H1 (cell line): ENCODE results near the gene EPHB1. TPM values are rescaled to one million over a fixed set of nuclear protein-coding genes. Genes with fewer than 3 reads are reported as not detected.

Source experiments
- CTCF ChIA-PET: fragments of 300-600 bp; sonication (Branson Sonifier 250); formaldehyde crosslinking; loops from one replicate; lab custom pipeline; 2021; ENCODE audit not compliant: partially characterized antibody; lab: Charles Lee
- POLR2A ChIA-PET: fragments of 300-600 bp; sonication (Branson Sonifier 250); formaldehyde crosslinking; loops from one replicate; lab custom pipeline; 2021; ENCODE audit warnings: inconsistent platforms; ENCODE audit not compliant: partially characterized antibody; lab: Charles Lee
- DNase-seq, 2 experiments: peaks; one replicate each; pipeline versions ENCODE4 v3.0.0 to v3.0.0-alpha.2; 2010 to 2022; ENCODE audit warnings: low spot score in 2 of 2, low read depth in 1 of 2, mixed read lengths in 1 of 2
- FAIRE-seq: peaks from 2 replicates; lab custom pipeline; 2011; peaks lifted over from hg19 to GRCh38; lab: Jason Lieb, UNC
- H2AFZ ChIP-seq: 2 replicates; pipeline ENCODE4 v1.8.1; 2012; ENCODE audit warnings: low read length, inconsistent platforms
- H2AK5ac ChIP-seq: 2 replicates; pipeline ENCODE4 v1.6.1; 2013; ENCODE audit warnings: low read depth, low read length
- H2BK120ac ChIP-seq: replicated peaks from 2 replicates; pipeline ENCODE3; 2013; ENCODE audit warnings: low read depth, low read length, inconsistent platforms
- H2BK12ac ChIP-seq: 2 replicates; pipeline ENCODE4 v1.6.1; 2013; ENCODE audit warnings: low read depth, low read length
- H2BK15ac ChIP-seq: 2 replicates; pipeline ENCODE4 v1.6.1; 2013; ENCODE audit warnings: low read length
- H2BK20ac ChIP-seq: 2 replicates; pipeline ENCODE4 v1.6.1; 2013; ENCODE audit warnings: low read length
- H2BK5ac ChIP-seq: 2 replicates; pipeline ENCODE4 v1.6.1; 2013; ENCODE audit warnings: low read depth, low read length
- H3K14ac ChIP-seq: 2 replicates; pipeline ENCODE4 v1.6.1; 2013; ENCODE audit warnings: inconsistent platforms; ENCODE audit not compliant: insufficient read length
- H3K18ac ChIP-seq: 2 replicates; pipeline ENCODE4 v1.6.1; 2013; ENCODE audit warnings: low read length; ENCODE audit errors: extremely low read depth
- H3K23ac ChIP-seq: 2 replicates; pipeline ENCODE4 v1.6.1; 2013; ENCODE audit warnings: inconsistent platforms; ENCODE audit not compliant: insufficient read length
- H3K23me2 ChIP-seq: 2 replicates; pipeline ENCODE4 v1.6.1; 2013; ENCODE audit warnings: low read depth, low read length
- H3K27ac ChIP-seq: 2 replicates; pipeline ENCODE4 v1.6.1; 2011; ENCODE audit warnings: low read depth, low read length, inconsistent platforms
- H3K27me3 ChIP-seq, 4 experiments: replicated peaks in 1 of 4; 1 replicate in 1 of 4; 2 replicates in 3 of 4; pipeline versions ENCODE4 v1.6.1 to v1.8.1; 2011 to 2013; ENCODE audit warnings: low read length in 3 of 4, mild to moderate bottlenecking in 3 of 4, inconsistent platforms in 2 of 4, mixed read lengths in 2 of 4, moderate library complexity in 1 of 4; ENCODE audit not compliant: control insufficient read depth in 3 of 4, insufficient read depth in 3 of 4; ENCODE audit errors: extremely low read depth in 1 of 4
- H3K36me3 ChIP-seq, 4 experiments: 2 replicates each; pipeline versions ENCODE4 v1.6.1 to v1.8.1; 2011 to 2013; ENCODE audit warnings: mild to moderate bottlenecking in 4 of 4, low read length in 3 of 4, moderate library complexity in 2 of 4, control low read depth in 1 of 4, inconsistent platforms in 1 of 4; ENCODE audit not compliant: insufficient read depth in 4 of 4, control insufficient read depth in 2 of 4
- H3K4ac ChIP-seq: replicated peaks from 2 replicates; pipeline ENCODE3; 2013; ENCODE audit warnings: low read length, low read depth, mixed read lengths, inconsistent platforms; ENCODE audit not compliant: insufficient read length
- H3K4me1 ChIP-seq, 4 experiments: replicated peaks in 1 of 4; 1 replicate in 1 of 4; 2 replicates in 3 of 4; pipeline versions ENCODE4 v1.6.1 to v1.8.1; 2011 to 2013; ENCODE audit warnings: low read length in 3 of 4, inconsistent platforms in 2 of 4, mixed read lengths in 1 of 4; ENCODE audit not compliant: insufficient read depth in 4 of 4, control insufficient read depth in 3 of 4
- H3K4me2 ChIP-seq, 2 experiments: 2 replicates each; pipeline versions ENCODE4 v1.6.1 to v1.8.1; 2011 to 2013; ENCODE audit warnings: low read depth in 2 of 2, low read length in 2 of 2, control low read depth in 1 of 2, inconsistent platforms in 1 of 2, mild to moderate bottlenecking in 1 of 2; ENCODE audit not compliant: insufficient read depth in 1 of 2
- H3K4me3 ChIP-seq, 4 experiments: fragments of 200-600, 300-600 bp in 1 of 4; sonication (generic), shearing (Covaris generic), sonication (Bioruptor Twin) in 1 of 4; 2 replicates each; pipeline versions ENCODE4 v1.5.1 to v1.8.1; 2011 to 2016; ENCODE audit warnings: low read length in 4 of 4, low read depth in 3 of 4, control low read depth in 2 of 4, inconsistent platforms in 2 of 4, mild to moderate bottlenecking in 2 of 4, mixed read lengths in 1 of 4, moderate library complexity in 1 of 4; ENCODE audit not compliant: insufficient read depth in 2 of 4; ENCODE audit errors: extremely low read depth in 1 of 4
- H3K56ac ChIP-seq: replicated peaks from 2 replicates; pipeline ENCODE3; 2013; ENCODE audit warnings: low read depth, mild to moderate bottlenecking, mixed read lengths, low read length, inconsistent platforms; ENCODE audit not compliant: insufficient read length
- H3K79me1 ChIP-seq: 2 replicates; pipeline ENCODE4 v1.6.1; 2013; ENCODE audit warnings: low read depth, low read length, control low read depth
- H3K79me2 ChIP-seq, 2 experiments: 2 replicates each; pipeline versions ENCODE4 v1.6.1 to v1.8.1; 2012 to 2013; ENCODE audit warnings: low read length in 2 of 2, mild to moderate bottlenecking in 2 of 2, inconsistent platforms in 1 of 2; ENCODE audit not compliant: insufficient read depth in 2 of 2, control insufficient read depth in 1 of 2
- H3K9ac ChIP-seq, 4 experiments: replicated peaks in 1 of 4; 1 replicate in 1 of 4; 2 replicates in 3 of 4; pipeline versions ENCODE4 v1.6.1 to v1.8.1; 2011 to 2013; ENCODE audit warnings: low read depth in 3 of 4, low read length in 3 of 4, control low read depth in 2 of 4, mild to moderate bottlenecking in 2 of 4, moderate library complexity in 2 of 4, inconsistent platforms in 1 of 4; ENCODE audit errors: extremely low read depth in 1 of 4
- H3K9me3 ChIP-seq, 2 experiments: 2 replicates each; pipeline versions ENCODE4 v1.6.1 to v1.8.1; 2012 to 2013; ENCODE audit warnings: mild to moderate bottlenecking in 2 of 2, moderate library complexity in 2 of 2, control low read depth in 1 of 2, inconsistent platforms in 1 of 2, low read depth in 1 of 2, low read length in 1 of 2, mixed read lengths in 1 of 2; ENCODE audit not compliant: insufficient read depth in 2 of 2
- H4K20me1 ChIP-seq, 2 experiments: replicated peaks in 1 of 2; 2 replicates each; pipeline versions ENCODE3 to v1.8.1; 2011 to 2013; ENCODE audit warnings: inconsistent platforms in 2 of 2, low read length in 2 of 2, mild to moderate bottlenecking in 1 of 2; ENCODE audit not compliant: insufficient read depth in 2 of 2, control insufficient read depth in 1 of 2
- H4K5ac ChIP-seq: 2 replicates; pipeline ENCODE4 v1.6.1; 2013; ENCODE audit warnings: low read length, low read depth, mixed read lengths, inconsistent platforms; ENCODE audit not compliant: insufficient read length
- H4K8ac ChIP-seq: 2 replicates; pipeline ENCODE4 v1.8.0; 2013; ENCODE audit warnings: mild to moderate bottlenecking, moderate library complexity, low read length, inconsistent platforms; ENCODE audit not compliant: insufficient read depth; ENCODE audit errors: extremely low read depth
- H4K91ac ChIP-seq: replicated peaks from 2 replicates; pipeline ENCODE3; 2013; ENCODE audit warnings: low read length, mixed read lengths, inconsistent platforms; ENCODE audit not compliant: insufficient read length
- E2F6 ChIP-seq: IDR thresholded peaks from 2 replicates; pipeline ENCODE4 v1.6.1; 2012; ENCODE audit warnings: inconsistent platforms
- KDM4A ChIP-seq: IDR thresholded peaks from one replicate; pipeline ENCODE4 v1.7.1; 2012; ENCODE audit warnings: low read depth, mild to moderate bottlenecking, moderate library complexity, low read length, inconsistent platforms; ENCODE audit not compliant: severe bottlenecking
- MAFK ChIP-seq: IDR thresholded peaks from 2 replicates; pipeline ENCODE4 v1.6.1; 2012; ENCODE audit warnings: low read depth, mild to moderate bottlenecking, improper control_type of control experiment, low read length
- POLR2AphosphoS5 ChIP-seq: IDR thresholded peaks from 2 replicates; pipeline ENCODE4 v1.6.1; 2011; ENCODE audit warnings: low read depth, low read length
- RXRA ChIP-seq: IDR thresholded peaks from 2 replicates; pipeline ENCODE4 v1.6.1; 2011; ENCODE audit warnings: low read depth, mild to moderate bottlenecking, low read length, moderate library complexity; ENCODE audit not compliant: insufficient read depth
- SRF ChIP-seq: IDR thresholded peaks from 2 replicates; pipeline ENCODE4 v1.6.1; 2011; ENCODE audit warnings: mild to moderate bottlenecking, low read depth, low read length, moderate library complexity
- TAF1 ChIP-seq: IDR thresholded peaks from 2 replicates; pipeline ENCODE4 v1.6.1; 2011; ENCODE audit warnings: mild to moderate bottlenecking, low read depth, low read length
- TCF12 ChIP-seq: IDR thresholded peaks from 2 replicates; pipeline ENCODE4 v1.6.1; 2011; ENCODE audit warnings: low read depth, mild to moderate bottlenecking, low read length
- TEAD4 ChIP-seq: IDR thresholded peaks from 2 replicates; pipeline ENCODE4 v1.6.1; 2012; ENCODE audit warnings: low read depth, low read length, inconsistent platforms, mixed read lengths
- WGBS, 2 experiments: shearing (Covaris generic) in 1 of 2; methylation state at CpG; one replicate each; pipeline versions ENCODE4 v1.1.6 to v1.1.7; 2013 to 2015; ENCODE audit warnings: low lambda C conversion rate in 2 of 2, mixed read lengths in 2 of 2, inconsistent platforms in 1 of 2, low coverage in 1 of 2, missing lambda C conversion rate in 1 of 2; ENCODE audit not compliant: insufficient replicate concordance in 2 of 2, insufficient coverage in 1 of 2, insufficient read length in 1 of 2; ENCODE audit errors: extremely low coverage in 1 of 2, missing lambda C conversion rate in 1 of 2; 5-methylcytosine and 5-hydroxymethylcytosine counted together
- polyA plus RNA-seq, 7 experiments: library from polyadenylated mRNA; depleted of rRNA in 3 of 7; stranded (reverse) in 5 of 7; unstranded in 2 of 7; fragments of >200 nt in 5 of 7; fragments of 200-250 nt in 2 of 7; gene quantifications; 1 replicate in 5 of 7; 2 replicates in 1 of 7; 4 replicates in 1 of 7; pipeline versions ENCODE4 v1.2.1 to v1.2.3, GENCODE V29; 2011 to 2013; ENCODE audit warnings: missing spikeins in 2 of 7, mixed read lengths in 2 of 7
- total RNA-seq: library from RNA; stranded (reverse); fragmentation: NEBNext Ultra II Directional; extraction: Animal tissue kit (Norgen Biotek cat#: 25700); gene quantifications from 2 replicates; pipeline ENCODE4 v1.2.1, GENCODE V29; 2021

Gene EPHB1
- total and polyA plus RNA-seq, 2 of the 8 experiments (the other 6 are each of a cell fraction or from before 2014, with no cell fraction given): 3.5 to 5.9 TPM

DNA sequence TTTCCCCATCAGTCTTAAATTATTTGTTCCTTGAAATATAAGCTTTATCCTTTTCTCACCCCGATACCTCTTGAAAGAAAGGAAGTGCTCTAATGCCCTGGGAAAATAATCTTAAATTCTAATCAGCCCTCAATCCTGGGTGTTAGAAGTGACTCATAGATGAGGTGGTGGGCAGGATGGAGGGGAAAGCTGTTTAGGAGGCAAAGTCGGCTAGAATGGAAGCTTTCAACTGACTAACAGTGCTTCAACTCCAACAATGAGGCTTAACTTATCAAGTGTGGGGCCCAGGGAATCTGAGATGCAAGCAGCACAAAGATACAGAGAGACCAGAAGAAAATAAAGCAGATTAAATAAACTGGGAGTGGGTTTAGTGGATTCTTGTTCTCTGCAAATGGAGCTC, 175.8 kb downstream of the EPHB1 start:
- no peaks in the 10 kb centered on the region for H3K27me3 ChIP-seq
- no peak overlapping the region for H3K56ac ChIP-seq
- no peak overlapping the region for H3K9ac ChIP-seq
- H3K79me2 ChIP-seq: no peaks in the 10 kb centered on the region
- peaks cover 0 to 8% (median 0%) of the 10 kb centered on the region in 4 experiments; a peak in 1 of 7 replicates for H3K4me1 ChIP-seq
- no peak overlapping the region for H2AK5ac ChIP-seq
- FAIRE-seq: no peak
- 0 out of 4 replicates have a peak, but pooled peaks cover 0 to 3% of the 10 kb centered on the region in 2 experiments for H3K9me3 ChIP-seq
- H3K23ac ChIP-seq: no peak overlapping the region
- 93% methylated on average over 2 of the region's 2 CpGs; no CpG with 5 or more reads in 1 of the 2 experiments for WGBS, 2 experiments
- no peak overlapping the region for H4K8ac ChIP-seq
- no peak overlapping the region for H3K27ac ChIP-seq
- H3K23me2 ChIP-seq: no peaks in the 10 kb centered on the region; the same call in 1 of the 2 replicates
- no peak overlapping the region for H2BK20ac ChIP-seq
- no peak overlapping the region for H2BK120ac ChIP-seq
- peaks cover 2% of the 10 kb centered on the region in 2 experiments for H4K20me1 ChIP-seq
- H2BK12ac ChIP-seq: no peak overlapping the region
- H2BK5ac ChIP-seq: no peak overlapping the region
- CTCF ChIA-PET: interaction anchor here (1.1 to 1.3 kb wide), 5 partner anchors 8 to 132 kb away, joined by 3 to 9 read pairs (median 3); no protein-coding TSS in a partner anchor
- DNase-seq: no peak
- no peak overlapping the region for H3K4ac ChIP-seq
- H3K18ac ChIP-seq: no peak overlapping the region
- H2AFZ ChIP-seq: no peak overlapping the region
- no peak overlapping the region for H4K5ac ChIP-seq
- H4K91ac ChIP-seq: no peak overlapping the region
- no peak overlapping the region for H3K4me2 ChIP-seq
- H3K36me3 ChIP-seq: no peaks in the 10 kb centered on the region
- no peak overlapping the region for H3K4me3 ChIP-seq
- TF ChIP-seq POLR2AphosphoS5 (no peak), TEAD4 (no peak), MAFK (no peak), E2F6 (no peak), KDM4A (no peak), TCF12 (no peak), SRF (no peak), TAF1 (no peak), RXRA (no peak)
- TF ChIP-seq, all 59 proteins: peak for 0
- POLR2A ChIA-PET: no interaction called here
- H2BK15ac ChIP-seq: no peak overlapping the region
- no peak overlapping the region for H3K14ac ChIP-seq
- H3K79me1 ChIP-seq: no peaks in the 10 kb centered on the region
